ENCODE measurements around the gene INF2.

DNA sequence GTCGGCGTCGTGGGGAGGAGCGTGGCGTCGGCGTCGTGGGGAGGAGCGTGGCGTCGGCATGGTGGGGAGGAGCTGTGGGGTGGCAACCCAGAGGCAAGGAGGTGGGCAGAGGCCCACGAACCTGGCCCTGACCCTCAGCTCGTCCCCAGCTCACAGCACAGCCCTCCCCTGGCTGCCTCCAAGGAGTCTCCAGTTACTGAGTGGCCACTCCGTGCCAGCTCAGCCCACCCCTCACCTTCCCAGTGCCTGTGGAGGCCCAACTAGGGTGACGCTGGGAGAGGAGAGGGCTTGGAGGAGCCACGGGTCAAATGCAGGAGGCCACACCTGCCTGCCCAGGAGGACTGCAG, 40.4 kb downstream of the INF2 start:
- TF ChIP-seq POLR2A (IDR thresholded peaks at IDR 0.05) (no peak), POLR2AphosphoS5 (IDR thresholded peaks at IDR 0.05) (no peak)
- TF ChIP-seq, protein P1, sequence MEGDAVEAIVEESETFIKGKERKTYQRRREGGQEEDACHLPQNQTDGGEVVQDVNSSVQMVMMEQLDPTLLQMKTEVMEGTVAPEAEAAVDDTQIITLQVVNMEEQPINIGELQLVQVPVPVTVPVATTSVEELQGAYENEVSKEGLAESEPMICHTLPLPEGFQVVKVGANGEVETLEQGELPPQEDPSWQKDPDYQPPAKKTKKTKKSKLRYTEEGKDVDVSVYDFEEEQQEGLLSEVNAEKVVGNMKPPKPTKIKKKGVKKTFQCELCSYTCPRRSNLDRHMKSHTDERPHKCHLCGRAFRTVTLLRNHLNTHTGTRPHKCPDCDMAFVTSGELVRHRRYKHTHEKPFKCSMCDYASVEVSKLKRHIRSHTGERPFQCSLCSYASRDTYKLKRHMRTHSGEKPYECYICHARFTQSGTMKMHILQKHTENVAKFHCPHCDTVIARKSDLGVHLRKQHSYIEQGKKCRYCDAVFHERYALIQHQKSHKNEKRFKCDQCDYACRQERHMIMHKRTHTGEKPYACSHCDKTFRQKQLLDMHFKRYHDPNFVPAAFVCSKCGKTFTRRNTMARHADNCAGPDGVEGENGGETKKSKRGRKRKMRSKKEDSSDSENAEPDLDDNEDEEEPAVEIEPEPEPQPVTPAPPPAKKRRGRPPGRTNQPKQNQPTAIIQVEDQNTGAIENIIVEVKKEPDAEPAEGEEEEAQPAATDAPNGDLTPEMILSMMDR (IDR thresholded peaks at IDR 0.05) = no peak

All from prostate gland (tissue), 2 donors.